ENCODE results near the gene UNC13C.

DNA sequence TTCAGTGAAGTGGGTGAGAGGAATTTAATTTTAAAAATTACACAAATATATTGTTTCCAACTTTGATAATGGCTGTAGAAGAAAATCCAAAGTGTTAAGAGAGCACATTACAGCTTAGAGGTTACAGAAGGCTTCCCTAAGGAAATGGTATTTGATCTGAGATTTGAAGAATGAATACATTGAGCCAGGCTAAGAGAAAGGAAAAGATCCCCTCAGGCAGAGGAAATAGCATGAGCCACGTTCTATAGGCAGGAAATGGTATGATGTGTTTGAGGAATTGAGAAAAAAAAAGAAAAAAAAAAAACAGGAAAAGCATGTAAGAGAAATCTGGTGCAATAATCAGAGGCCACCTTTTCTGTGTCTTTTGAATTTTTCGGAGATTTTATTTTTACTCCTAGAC, 48.6 kb downstream of the UNC13C start:
- TF ChIP-seq, protein P1, sequence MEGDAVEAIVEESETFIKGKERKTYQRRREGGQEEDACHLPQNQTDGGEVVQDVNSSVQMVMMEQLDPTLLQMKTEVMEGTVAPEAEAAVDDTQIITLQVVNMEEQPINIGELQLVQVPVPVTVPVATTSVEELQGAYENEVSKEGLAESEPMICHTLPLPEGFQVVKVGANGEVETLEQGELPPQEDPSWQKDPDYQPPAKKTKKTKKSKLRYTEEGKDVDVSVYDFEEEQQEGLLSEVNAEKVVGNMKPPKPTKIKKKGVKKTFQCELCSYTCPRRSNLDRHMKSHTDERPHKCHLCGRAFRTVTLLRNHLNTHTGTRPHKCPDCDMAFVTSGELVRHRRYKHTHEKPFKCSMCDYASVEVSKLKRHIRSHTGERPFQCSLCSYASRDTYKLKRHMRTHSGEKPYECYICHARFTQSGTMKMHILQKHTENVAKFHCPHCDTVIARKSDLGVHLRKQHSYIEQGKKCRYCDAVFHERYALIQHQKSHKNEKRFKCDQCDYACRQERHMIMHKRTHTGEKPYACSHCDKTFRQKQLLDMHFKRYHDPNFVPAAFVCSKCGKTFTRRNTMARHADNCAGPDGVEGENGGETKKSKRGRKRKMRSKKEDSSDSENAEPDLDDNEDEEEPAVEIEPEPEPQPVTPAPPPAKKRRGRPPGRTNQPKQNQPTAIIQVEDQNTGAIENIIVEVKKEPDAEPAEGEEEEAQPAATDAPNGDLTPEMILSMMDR (IDR thresholded peaks at IDR 0.05), result no peak
- no peak for TF ChIP-seq POLR2A (IDR thresholded peaks at IDR 0.05)
